GM12865 (cell line): ENCODE data around the gene TDRD12.

Source experiments
- DNase-seq: peaks from one replicate; pipeline ENCODE4 v3.0.0; 2010; ENCODE audit warnings: low read depth
- H3K4me3 ChIP-seq: 2 replicates; pipeline ENCODE4 v1.5.1; 2011; ENCODE audit warnings: mild to moderate bottlenecking, low read depth, low read length, control low read depth
- CTCF ChIP-seq: IDR thresholded peaks from 2 replicates; pipeline ENCODE4 v1.5.1; 2011; ENCODE audit warnings: low read length, control low read depth, low read depth, inconsistent platforms; ENCODE audit not compliant: insufficient read depth; ENCODE audit errors: missing control alignments

Gene TDRD12

DNA sequence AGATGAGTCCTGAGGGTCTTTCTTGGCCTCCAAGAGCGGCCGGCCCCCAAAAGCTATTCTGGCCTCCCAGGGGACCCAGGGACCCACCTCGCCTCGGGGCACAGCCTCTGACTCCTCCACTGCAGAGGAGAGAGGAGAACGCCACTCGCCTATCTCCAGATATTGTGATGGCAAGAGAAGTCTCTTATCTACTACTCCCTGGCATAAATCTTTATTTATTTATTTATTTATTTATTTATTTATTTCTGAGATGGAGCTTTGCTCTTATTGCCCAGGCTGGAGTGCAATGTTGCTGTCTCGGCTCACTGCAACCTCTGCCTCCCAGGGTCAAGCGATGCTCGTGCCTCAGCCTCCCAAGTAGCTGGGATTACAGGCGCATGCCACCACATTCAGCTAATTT is 139.0 kb downstream of the TDRD12 start:
- no peak overlapping the region for H3K4me3 ChIP-seq
- no peak for TF ChIP-seq CTCF
- no peak for DNase-seq

- no peak for DNase-seq
- TF ChIP-seq CTCF = no peak
- no peak overlapping the region for H3K4me3 ChIP-seq
Measured at GRCh38 chr19:32859591-32859990, 140.0 kb downstream of the TDRD12 start.

DNA sequence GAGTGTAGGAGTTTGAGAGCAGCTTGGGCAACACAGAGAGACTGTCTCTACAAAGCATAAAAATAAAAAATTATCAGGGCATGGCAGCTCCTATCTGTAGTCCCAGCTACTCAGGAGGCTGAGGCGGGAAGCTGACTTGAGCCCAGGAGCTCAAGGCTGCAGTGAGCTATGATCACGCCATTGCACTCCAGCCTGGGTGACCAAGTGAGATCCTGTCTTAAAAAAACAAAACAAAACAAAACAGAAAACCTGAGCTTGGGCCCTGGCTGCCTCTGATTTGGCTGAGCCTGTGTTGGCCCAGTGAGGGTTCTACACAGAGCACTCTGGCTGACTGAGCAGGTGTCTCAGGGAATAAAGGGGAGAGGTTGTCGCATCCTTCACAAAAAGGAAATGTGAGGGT is 142.0 kb downstream of the TDRD12 start:
- DNase-seq = no peak
- TF ChIP-seq CTCF = no peak

GRCh38 chr19:32862173-32862572 is 142.6 kb downstream of the TDRD12 start:
- no peak for TF ChIP-seq CTCF

More for the DNA sequence above, 142.0 kb downstream of the TDRD12 start:
- no peak overlapping the region for H3K4me3 ChIP-seq

GRCh38 chr19:32862741-32863140 is 143.2 kb downstream of the TDRD12 start:
- no peak for DNase-seq
- H3K4me3 ChIP-seq = no peak overlapping the region
- no peak for TF ChIP-seq CTCF

More at GRCh38 chr19:32862173-32862572, 142.6 kb downstream of the TDRD12 start:
- no peak for DNase-seq
- H3K4me3 ChIP-seq = no peak overlapping the region

DNA sequence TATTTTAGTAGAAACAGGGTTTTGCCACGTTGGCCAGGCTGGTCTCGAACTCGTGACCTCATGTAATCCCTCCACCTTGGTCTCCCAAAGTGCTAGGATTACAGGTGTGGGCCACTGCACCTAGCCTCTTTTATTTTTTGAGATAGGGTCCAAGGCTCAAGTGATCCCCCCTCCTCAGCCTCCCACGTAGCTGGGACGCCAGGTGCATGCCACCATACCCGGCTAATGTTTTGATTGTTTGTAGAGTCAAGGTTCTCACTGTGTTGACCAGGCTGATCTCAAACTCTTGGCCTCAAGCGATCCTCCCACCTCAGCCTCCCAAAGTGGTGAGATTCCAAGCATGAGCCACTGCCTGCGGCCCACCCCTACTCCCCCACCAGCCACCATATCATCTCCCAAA is 143.7 kb downstream of the TDRD12 start:
- TF ChIP-seq CTCF = no peak
- no peak overlapping the region for H3K4me3 ChIP-seq
- DNase-seq = no peak

DNA sequence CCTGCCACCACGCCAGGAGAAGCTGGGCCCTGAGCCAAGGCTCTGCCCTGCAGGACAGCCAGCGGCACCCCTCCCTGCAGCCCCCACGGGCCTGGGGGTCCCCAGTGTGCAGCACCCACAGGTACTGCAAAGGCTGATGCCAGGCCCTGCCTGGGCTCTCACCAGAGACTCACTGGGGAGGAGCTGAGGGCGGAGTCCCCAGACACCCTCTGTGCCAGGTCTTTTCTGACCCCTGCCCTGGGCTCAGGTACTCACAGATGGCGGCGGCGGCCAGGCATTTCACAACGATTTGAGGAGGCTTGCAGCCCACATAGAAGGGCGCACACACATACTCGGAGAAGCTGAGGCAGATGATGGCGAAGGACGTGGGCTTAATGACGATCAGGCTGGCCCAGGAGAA is 144.3 kb downstream of the TDRD12 start:
- no peak for DNase-seq
- TF ChIP-seq CTCF = no peak
- H3K4me3 ChIP-seq = no peak overlapping the region
